ENCODE results near the gene TJP3.

Gene TJP3

GRCh38 chr19:3697671-3698385, 10.4 kb upstream of the TJP3 start:
- Histone ChIP-seq H3K36me3 (ENCODE audit: insufficient read depth, low read length) (no peaks in the 10 kb centered on the region), H3K9me3 (ENCODE audit: low read depth, low read length) (no peaks in the 10 kb centered on the region), H3K9ac (ENCODE audit: insufficient read length) (no peak overlapping the region), H3K4me3 (no peak overlapping the region), H3K27ac (no peak overlapping the region)
- no peak for DNase-seq (ENCODE audit: low read depth, low spot score)
- no peak for TF ChIP-seq POLR2AphosphoS5 (IDR thresholded peaks at IDR 0.05; ENCODE audit: borderline replicate concordance, low read depth, low read length)
- TF ChIP-seq EZH2 (IDR thresholded peaks at IDR 0.05) = no peak
- TF ChIP-seq FOXP2 (optimal IDR thresholded peaks at IDR 0.05; ENCODE audit: control extremely low read depth, extremely low read length, insufficient read depth) = no peak

GRCh38 chr19:3698386-3698950, 9.7 kb upstream of the TJP3 start:
- TF ChIP-seq FOXP2 (optimal IDR thresholded peaks at IDR 0.05; ENCODE audit: control extremely low read depth, extremely low read length, insufficient read depth) (no peak), EZH2 (IDR thresholded peaks at IDR 0.05) (no peak), POLR2AphosphoS5 (IDR thresholded peaks at IDR 0.05; ENCODE audit: borderline replicate concordance, low read depth, low read length) (no peak)
- DNase-seq (ENCODE audit: low read depth, low spot score) = no peak
- Histone ChIP-seq H3K9me3 (ENCODE audit: low read depth, low read length) (no peaks in the 10 kb centered on the region), H3K9ac (ENCODE audit: insufficient read length) (no peak overlapping the region), H3K4me3 (no peak overlapping the region), H3K36me3 (ENCODE audit: insufficient read depth, low read length) (no peaks in the 10 kb centered on the region), H3K27ac (no peak overlapping the region)

DNA sequence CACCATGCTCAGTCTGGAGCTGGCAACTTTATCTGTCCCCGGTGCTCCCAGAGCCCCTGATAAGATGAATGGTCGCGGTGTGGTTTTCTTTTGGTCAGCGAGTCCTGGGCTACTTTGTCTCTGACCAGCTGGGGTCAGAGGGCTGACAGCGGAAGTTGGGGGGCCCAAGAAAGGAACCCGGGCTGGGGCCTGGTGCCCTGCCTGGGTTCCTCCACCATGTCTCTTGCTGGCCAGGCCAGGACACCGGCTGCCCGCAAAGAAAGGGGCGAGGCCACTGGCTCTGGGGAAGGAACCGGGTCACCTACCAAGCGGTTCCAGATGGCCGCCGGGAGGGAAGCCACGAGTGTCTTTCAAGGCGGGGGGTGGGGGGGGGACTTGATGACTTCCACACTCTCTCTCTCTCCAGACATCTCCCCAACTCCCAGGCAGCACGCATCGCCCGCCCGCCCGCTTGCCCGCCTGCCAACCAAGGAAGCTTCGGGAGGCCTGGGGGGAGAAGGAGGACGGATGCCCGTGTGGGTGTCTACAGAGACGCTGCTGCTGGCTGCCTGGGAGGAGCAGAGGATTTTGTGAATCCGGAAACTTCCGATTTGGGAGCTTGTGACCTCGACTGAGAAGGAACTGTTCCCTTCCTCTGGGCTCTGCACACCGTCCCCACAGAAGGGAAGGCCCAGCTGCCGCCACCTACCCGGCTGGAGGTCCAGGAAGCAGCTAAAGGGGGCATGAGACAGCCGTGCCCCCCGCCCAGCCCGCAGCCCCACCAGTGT, 9.0 kb upstream of the TJP3 start:
- no peak for DNase-seq (ENCODE audit: low read depth, low spot score)
- Histone ChIP-seq H3K9me3 (ENCODE audit: low read depth, low read length) (no peaks in the 10 kb centered on the region), H3K4me3 (peak overlapping the region; percentile 77), H3K27ac (no peak overlapping the region), H3K9ac (ENCODE audit: insufficient read length) (peak overlapping the region; percentile 79), H3K36me3 (ENCODE audit: insufficient read depth, low read length) (no peaks in the 10 kb centered on the region)
- no peak for TF ChIP-seq POLR2AphosphoS5 (IDR thresholded peaks at IDR 0.05; ENCODE audit: borderline replicate concordance, low read depth, low read length)
- TF ChIP-seq EZH2 (IDR thresholded peaks at IDR 0.05) = no peak
- TF ChIP-seq FOXP2 (optimal IDR thresholded peaks at IDR 0.05; ENCODE audit: control extremely low read depth, extremely low read length, insufficient read depth) = no peak

GRCh38 chr19:3699741-3700241, 8.4 kb upstream of the TJP3 start:
- peak overlapping the region; percentile 79 for H3K9ac ChIP-seq (ENCODE audit: insufficient read length)
- H3K27ac ChIP-seq = no peak overlapping the region
- DNase-seq (ENCODE audit: low read depth, low spot score) = no peak
- peak overlapping the region; percentile 77 for H3K4me3 ChIP-seq
- no peaks in the 10 kb centered on the region for H3K36me3 ChIP-seq (ENCODE audit: insufficient read depth, low read length)
- TF ChIP-seq POLR2AphosphoS5 (IDR thresholded peaks at IDR 0.05; ENCODE audit: borderline replicate concordance, low read depth, low read length) (no peak), EZH2 (IDR thresholded peaks at IDR 0.05) (no peak), FOXP2 (optimal IDR thresholded peaks at IDR 0.05; ENCODE audit: control extremely low read depth, extremely low read length, insufficient read depth) (no peak)
- no peaks in the 10 kb centered on the region for H3K9me3 ChIP-seq (ENCODE audit: low read depth, low read length)

- no peak within 1 kb of the TSS for H3K27ac ChIP-seq
- DNase-seq (ENCODE audit: low read depth, low spot score) = peak; percentile 16
- peak within 1 kb of the TSS; percentile 79 for H3K9ac ChIP-seq (ENCODE audit: insufficient read length)
- H3K36me3 ChIP-seq (ENCODE audit: insufficient read depth, low read length) = no peaks in the 10 kb centered on the region
- H3K4me3 ChIP-seq = peak within 1 kb of the TSS; percentile 77
- TF ChIP-seq POLR2AphosphoS5 (IDR thresholded peaks at IDR 0.05; ENCODE audit: borderline replicate concordance, low read depth, low read length) (no peak), FOXP2 (optimal IDR thresholded peaks at IDR 0.05; ENCODE audit: control extremely low read depth, extremely low read length, insufficient read depth) (no peak), EZH2 (IDR thresholded peaks at IDR 0.05) (no peak)
- H3K9me3 ChIP-seq (ENCODE audit: low read depth, low read length) = no peaks in the 10 kb centered on the region
These were observed 7.7 kb upstream of the TJP3 start, which contains the start of gene PIP5K1C for GRCh38 chr19:3700242-3701032. PIP5K1C (minus strand) TSS chr19:3700468; CDS start chr19:3700390, 78 bp downstream.

DNA sequence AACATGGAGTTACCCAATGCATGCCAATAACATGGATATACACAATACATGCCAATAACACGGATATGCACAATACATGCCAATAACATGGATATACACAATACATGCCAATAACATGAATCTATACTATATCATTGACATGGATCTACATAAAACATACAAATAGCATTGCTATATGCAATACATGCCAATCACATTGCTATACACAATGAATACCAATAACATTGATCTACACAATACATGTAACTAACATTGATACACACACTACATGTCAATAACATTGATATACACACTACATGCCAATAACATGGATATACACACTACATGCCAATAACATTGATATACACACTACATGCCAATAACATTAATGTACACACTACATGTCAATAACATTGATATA, 7.0 kb upstream of the TJP3 start:
- no peak overlapping the region for H3K9ac ChIP-seq (ENCODE audit: insufficient read length)
- H3K4me3 ChIP-seq = no peak overlapping the region
- H3K27ac ChIP-seq = no peak overlapping the region
- H3K9me3 ChIP-seq (ENCODE audit: low read depth, low read length) = no peaks in the 10 kb centered on the region
- no peak for DNase-seq (ENCODE audit: low read depth, low spot score)
- TF ChIP-seq EZH2 (IDR thresholded peaks at IDR 0.05) (no peak), POLR2AphosphoS5 (IDR thresholded peaks at IDR 0.05; ENCODE audit: borderline replicate concordance, low read depth, low read length) (no peak), FOXP2 (optimal IDR thresholded peaks at IDR 0.05; ENCODE audit: control extremely low read depth, extremely low read length, insufficient read depth) (no peak)
- no peaks in the 10 kb centered on the region for H3K36me3 ChIP-seq (ENCODE audit: insufficient read depth, low read length)

GRCh38 chr19:3707868-3708206, 347 bp upstream of the TJP3 start:
- DNase-seq (ENCODE audit: low read depth, low spot score) = no peak
- Histone ChIP-seq H3K9ac (ENCODE audit: insufficient read length) (no peak overlapping the region), H3K36me3 (ENCODE audit: insufficient read depth, low read length) (no peaks in the 10 kb centered on the region), H3K27ac (no peak overlapping the region), H3K4me3 (no peak overlapping the region), H3K9me3 (ENCODE audit: low read depth, low read length) (no peaks in the 10 kb centered on the region)
- TF ChIP-seq EZH2 (IDR thresholded peaks at IDR 0.05) (no peak), FOXP2 (optimal IDR thresholded peaks at IDR 0.05; ENCODE audit: control extremely low read depth, extremely low read length, insufficient read depth) (no peak), POLR2AphosphoS5 (IDR thresholded peaks at IDR 0.05; ENCODE audit: borderline replicate concordance, low read depth, low read length) (no peak)

Measured in SK-N-MC (cell line).